Coronary artery (tissue), 2 donors: ENCODE data around the gene DTNBP1.
A peak's percentile ranks its signal among the peaks of the same experiment; 100 is the strongest.

Experiments
- DNase-seq: peaks from one replicate; pipeline ENCODE4 v3.0.0-alpha.2; 2017; ENCODE audit warnings: low spot score
- H3K27ac ChIP-seq, 2 donors: fragments of 200-600 bp; sonication (generic); one replicate each; pipeline ENCODE4 v1.5.1; 2016 to 2019
- H3K4me3 ChIP-seq: fragments of 200-600 bp; sonication (generic); 2 replicates; pipeline ENCODE4 v1.5.1; 2016; ENCODE audit warnings: mild to moderate bottlenecking, moderate library complexity
- TF ChIP-seq, protein P1 (sequence below): fragments of 200-600 bp; sonication (generic); IDR thresholded peaks from one replicate; pipeline ENCODE4 v1.5.1; 2019; ENCODE audit warnings: antibody characterized with exemption

The DTNBP1 gene

DNA sequence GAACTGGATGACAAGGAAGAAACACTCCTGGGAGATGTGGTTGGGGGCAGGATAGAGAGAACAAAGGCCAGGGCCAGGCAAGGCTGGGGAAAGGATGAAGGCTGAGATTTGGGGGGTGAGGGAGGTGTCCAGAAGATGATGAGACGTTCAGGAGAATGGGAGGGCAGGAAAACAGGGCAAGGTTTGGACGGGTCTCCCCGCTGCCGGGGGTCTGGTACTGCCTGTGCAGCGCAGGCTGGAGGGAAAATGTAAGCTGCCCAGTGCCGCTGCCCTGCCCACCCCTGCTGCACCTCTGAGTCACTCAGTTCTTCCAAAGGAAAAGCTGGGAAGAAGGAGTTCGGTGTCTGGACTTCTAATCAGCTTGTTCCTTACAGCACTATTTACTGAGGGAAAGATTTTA is 130.9 kb downstream of the DTNBP1 start:
- Histone ChIP-seq H3K27ac (no peak overlapping the region), H3K4me3 (no peak overlapping the region)
- TF ChIP-seq, protein P1, sequence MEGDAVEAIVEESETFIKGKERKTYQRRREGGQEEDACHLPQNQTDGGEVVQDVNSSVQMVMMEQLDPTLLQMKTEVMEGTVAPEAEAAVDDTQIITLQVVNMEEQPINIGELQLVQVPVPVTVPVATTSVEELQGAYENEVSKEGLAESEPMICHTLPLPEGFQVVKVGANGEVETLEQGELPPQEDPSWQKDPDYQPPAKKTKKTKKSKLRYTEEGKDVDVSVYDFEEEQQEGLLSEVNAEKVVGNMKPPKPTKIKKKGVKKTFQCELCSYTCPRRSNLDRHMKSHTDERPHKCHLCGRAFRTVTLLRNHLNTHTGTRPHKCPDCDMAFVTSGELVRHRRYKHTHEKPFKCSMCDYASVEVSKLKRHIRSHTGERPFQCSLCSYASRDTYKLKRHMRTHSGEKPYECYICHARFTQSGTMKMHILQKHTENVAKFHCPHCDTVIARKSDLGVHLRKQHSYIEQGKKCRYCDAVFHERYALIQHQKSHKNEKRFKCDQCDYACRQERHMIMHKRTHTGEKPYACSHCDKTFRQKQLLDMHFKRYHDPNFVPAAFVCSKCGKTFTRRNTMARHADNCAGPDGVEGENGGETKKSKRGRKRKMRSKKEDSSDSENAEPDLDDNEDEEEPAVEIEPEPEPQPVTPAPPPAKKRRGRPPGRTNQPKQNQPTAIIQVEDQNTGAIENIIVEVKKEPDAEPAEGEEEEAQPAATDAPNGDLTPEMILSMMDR, result no peak
- no peak for DNase-seq

DNA sequence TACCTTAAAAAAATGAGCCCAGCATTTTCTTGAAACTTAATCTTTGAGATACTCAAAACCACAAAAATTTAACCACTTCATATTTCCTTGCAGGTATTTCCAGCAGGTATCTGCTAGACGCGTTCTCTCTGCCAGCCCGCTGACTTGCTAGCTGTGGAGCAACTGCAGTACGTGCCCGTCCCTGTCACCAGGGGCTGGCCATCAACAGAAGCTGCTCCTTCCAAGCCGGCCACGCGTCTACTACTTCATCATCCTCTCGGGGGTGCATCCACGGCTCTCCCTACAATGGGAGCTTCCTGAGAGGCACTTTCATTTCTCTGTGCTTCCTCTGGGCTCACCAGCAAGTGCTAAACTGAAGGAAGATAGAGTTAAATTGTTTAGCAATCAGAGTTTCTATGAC is 132.4 kb downstream of the DTNBP1 start:
- no peak overlapping the region for H3K4me3 ChIP-seq
- no peak for DNase-seq
- no peak overlapping the region for H3K27ac ChIP-seq
- TF ChIP-seq, protein P1, result no peak

DNA sequence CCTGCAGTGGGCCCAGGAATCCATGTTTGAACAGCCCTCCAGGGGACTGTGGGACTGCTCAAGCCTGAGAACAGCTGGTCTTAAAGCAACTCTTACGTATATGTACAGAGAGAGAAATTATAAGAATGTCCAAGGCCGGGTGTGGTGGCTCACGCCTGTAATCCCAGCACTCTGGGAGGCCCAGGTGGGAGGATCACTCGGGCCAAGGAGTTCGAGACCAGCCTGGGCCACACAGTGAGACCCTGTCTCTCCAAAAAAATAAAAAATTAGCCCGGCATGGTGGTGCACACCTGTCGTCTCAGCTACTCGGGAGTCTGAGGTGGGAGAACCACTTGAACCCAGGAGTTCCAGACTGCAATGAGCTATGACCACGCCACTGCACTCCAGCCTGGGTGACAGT is 134.0 kb downstream of the DTNBP1 start:
- Histone ChIP-seq H3K4me3 (no peak overlapping the region), H3K27ac (no peak overlapping the region)
- TF ChIP-seq, protein P1, result no peak
- no peak for DNase-seq

DNA sequence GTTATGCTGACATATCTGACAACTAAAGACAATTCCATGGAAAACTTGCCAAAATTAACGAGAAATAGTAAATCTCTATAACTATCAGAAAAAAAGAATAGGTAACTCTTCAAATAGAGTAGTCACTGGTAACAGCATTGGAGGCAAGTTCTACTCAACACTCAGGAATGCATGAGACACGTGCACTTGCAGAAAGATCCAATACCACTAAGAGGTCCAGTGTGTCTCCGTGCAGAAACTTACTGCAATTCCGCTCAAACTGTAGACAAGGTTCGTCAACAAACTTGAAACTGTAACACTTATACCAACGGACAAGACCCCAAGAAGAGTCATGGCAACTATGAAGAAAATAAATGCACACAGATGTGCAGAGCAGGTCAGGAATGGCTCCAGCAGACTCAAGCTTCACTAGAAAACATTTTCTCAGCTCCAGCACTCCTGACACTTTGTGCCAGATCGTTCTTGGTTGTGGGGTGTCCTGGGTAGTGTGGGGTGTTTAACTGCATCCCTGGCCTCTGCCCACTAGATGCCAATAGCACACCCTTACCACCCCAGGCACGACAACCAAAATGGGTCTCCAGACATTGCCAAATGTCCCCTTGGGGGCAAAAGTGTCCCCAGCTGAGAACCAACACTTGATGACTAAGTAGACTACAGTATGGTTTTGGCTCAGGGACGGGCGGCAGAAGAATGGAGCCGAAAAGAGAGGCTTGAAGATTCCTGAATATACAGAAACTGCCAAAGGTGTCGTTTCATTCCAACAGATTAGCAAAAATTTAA is 134.8 kb downstream of the DTNBP1 start:
- TF ChIP-seq, protein P1, result no peak
- DNase-seq, result peak; percentile 47
- no peak overlapping the region for H3K4me3 ChIP-seq
- no peak overlapping the region for H3K27ac ChIP-seq

DNA sequence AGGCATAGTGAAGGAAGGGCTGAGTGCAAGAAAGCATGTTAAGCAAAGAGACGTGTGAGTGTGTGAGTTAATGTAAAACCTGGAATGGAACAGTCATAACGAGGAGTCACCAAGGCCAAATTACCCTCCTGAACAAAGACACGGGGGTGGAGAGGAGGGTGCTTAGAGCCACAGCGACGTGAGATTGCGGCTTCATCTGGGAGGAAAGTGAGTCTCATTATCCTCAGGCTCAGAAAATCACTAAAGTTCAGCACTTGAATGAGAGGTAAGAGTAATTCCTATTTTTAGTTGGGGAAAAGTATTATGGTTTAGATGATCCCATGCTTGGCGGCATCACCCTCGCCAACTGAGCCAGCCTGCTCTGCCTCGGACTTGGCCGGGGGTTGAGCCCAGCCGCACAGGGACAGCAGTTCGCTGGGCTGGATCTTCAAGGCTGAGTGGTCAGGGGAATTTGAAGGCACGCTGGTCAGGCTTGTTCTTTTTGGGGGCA is 136.6 kb downstream of the DTNBP1 start:
- peak; percentile 62 for DNase-seq
- no peak overlapping the region for H3K4me3 ChIP-seq
- TF ChIP-seq, protein P1, result no peak
- no peak overlapping the region for H3K27ac ChIP-seq

DNA sequence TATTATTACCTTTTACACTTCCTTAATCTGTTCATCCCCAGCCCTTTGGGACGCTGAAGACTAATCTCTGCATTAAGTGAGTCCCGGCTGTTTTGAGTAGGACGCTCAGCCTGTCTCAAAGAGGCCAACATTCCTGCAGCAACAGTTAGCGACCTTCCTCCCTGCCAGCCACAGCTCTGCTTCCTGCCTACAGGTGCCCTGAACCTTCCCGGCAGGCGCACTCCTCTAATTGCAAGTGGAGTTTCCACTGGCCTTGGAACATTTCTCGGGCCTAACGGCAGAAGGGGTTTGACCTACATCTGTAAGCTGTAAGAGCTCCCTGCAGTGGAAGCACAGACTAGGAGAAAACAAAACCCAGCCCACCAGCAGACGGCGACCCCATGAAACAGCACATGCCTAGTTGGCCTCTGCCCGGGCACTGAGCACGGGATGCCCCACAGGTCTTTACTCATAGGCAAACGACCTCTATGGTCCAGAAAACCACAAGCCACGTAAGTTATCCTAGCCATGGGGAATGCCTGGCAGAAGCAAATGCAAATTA is 137.9 kb downstream of the DTNBP1 start:
- Histone ChIP-seq H3K27ac (no peak overlapping the region), H3K4me3 (no peak overlapping the region)
- DNase-seq, result peak; percentile 66
- TF ChIP-seq, protein P1, result no peak
